OCI-LY7 (cell line): Measurements from ENCODE around the gene PFKL. TPM values are rescaled to one million over a fixed set of nuclear protein-coding genes. Genes with fewer than 3 reads are reported as not detected.

ENCODE experiments used
- BruUV-seq: library from RNA; stranded (reverse); fragments of 400-500 nt; replicated peaks from 2 replicates; lab custom pipeline; 2021; lab: Mats Ljungman, UMichigan
- CTCF ChIA-PET: fragments of 300-600 bp; sonication (Branson Sonifier 250); formaldehyde crosslinking; loops from one replicate; lab custom pipeline; 2022; ENCODE audit warnings: antibody characterized with exemption; ENCODE audit not compliant: unreplicated experiment; lab: Charles Lee
- POLR2A ChIA-PET: fragments of 300-600 bp; sonication (Branson Sonifier 250); formaldehyde crosslinking; loops from one replicate; lab custom pipeline; 2022; ENCODE audit warnings: antibody characterized with exemption; lab: Charles Lee
- DNase-seq: peaks from one replicate; pipeline ENCODE4 v3.0.0-alpha.2; 2015; ENCODE audit warnings: low spot score
- H2AFZ ChIP-seq: fragments of 200-600 bp; sonication (generic), shearing (Covaris generic); 2 replicates; pipeline ENCODE4 v1.6.1; 2014; ENCODE audit warnings: mild to moderate bottlenecking, antibody characterized with exemption, low read length, moderate library complexity
- H3K27ac ChIP-seq: fragments of 200-600 bp; sonication (generic); 2 replicates; pipeline ENCODE4 v1.5.1; 2014; ENCODE audit warnings: mixed run types, low read depth, mild to moderate bottlenecking, moderate library complexity, low read length, inconsistent platforms; ENCODE audit not compliant: poor library complexity, severe bottlenecking
- H3K36me3 ChIP-seq: fragments of 200-600 bp; sonication (generic); 2 replicates; pipeline ENCODE4 v1.6.1; 2014; ENCODE audit warnings: mild to moderate bottlenecking, antibody characterized with exemption, low read length, moderate library complexity, mixed read lengths; ENCODE audit not compliant: insufficient read depth
- H3K4me1 ChIP-seq: fragments of 200-600 bp; sonication (generic); 2 replicates; pipeline ENCODE4 v1.5.1; 2014; ENCODE audit warnings: mild to moderate bottlenecking, low read length; ENCODE audit not compliant: insufficient read depth, poor library complexity, severe bottlenecking
- H3K4me2 ChIP-seq: fragments of 200-600 bp; sonication (generic); 2 replicates; pipeline ENCODE4 v1.6.1; 2014; ENCODE audit warnings: mild to moderate bottlenecking, low read length
- H3K4me3 ChIP-seq: fragments of 200-600 bp; sonication (generic); 2 replicates; pipeline ENCODE4 v1.5.1; 2014; ENCODE audit warnings: mild to moderate bottlenecking, low read depth, low read length; ENCODE audit not compliant: poor library complexity, severe bottlenecking
- H3K79me2 ChIP-seq: fragments of 200-600 bp; sonication (generic); 2 replicates; pipeline ENCODE4 v1.6.1; 2016; ENCODE audit warnings: low read depth, mild to moderate bottlenecking, low read length, moderate library complexity, mixed read lengths; ENCODE audit not compliant: insufficient read depth
- H3K9me2 ChIP-seq: fragments of 200-600 bp; sonication (generic); 2 replicates; pipeline ENCODE4 v1.6.1; 2016; ENCODE audit warnings: mild to moderate bottlenecking, low read length, mixed read lengths; ENCODE audit not compliant: insufficient read depth
- H3K9me3 ChIP-seq: fragments of 200-600 bp; sonication (generic); 2 replicates; pipeline ENCODE4 v1.6.1; 2014; ENCODE audit warnings: mild to moderate bottlenecking, mixed run types, low read length, mixed read lengths
- H4K20me1 ChIP-seq: fragments of 200-600 bp; sonication (generic); 2 replicates; pipeline ENCODE4 v1.6.1; 2014; ENCODE audit warnings: mild to moderate bottlenecking, antibody characterized with exemption, low read length, moderate library complexity, mixed read lengths; ENCODE audit not compliant: insufficient read depth
- CTCF ChIP-seq: fragments of 200-600 bp; sonication (generic); conservative IDR thresholded peaks from 2 replicates; pipeline ENCODE4 v1.5.1; 2014; ENCODE audit warnings: mild to moderate bottlenecking, antibody characterized with exemption, low read length, moderate library complexity, mixed read lengths
- EZH2phosphoT487 ChIP-seq: fragments of 200-600 bp; sonication (generic); IDR thresholded peaks from 2 replicates; pipeline ENCODE4 v1.6.1; 2018; ENCODE audit warnings: low read depth, borderline replicate concordance, mild to moderate bottlenecking, mixed run types, antibody characterized with exemption, low read length, moderate library complexity, mixed read lengths
- intact Hi-C: fragments of 100-400 bp; cut with micrococcal nuclease; formaldehyde crosslinking; loops from one replicate; pipeline ENCODE4 v1.10.0; 2022; ENCODE audit not compliant: unreplicated experiment
- total RNA-seq, 2 experiments: library from RNA; depleted of rRNA in 1 of 2; stranded (reverse); fragments of >200 nt in 1 of 2; shearing (Covaris generic) in 1 of 2; gene quantifications; 2 replicates each; pipeline ENCODE4 v1.2.3, GENCODE V29; 2014 to 2022

The PFKL gene
- total RNA-seq, 2 experiments from 2014 or later = 102 to 128 TPM

- no peaks in the 10 kb centered on the region for H3K79me2 ChIP-seq
- intact Hi-C loops = no loop called here
These were observed 57.4 kb downstream of the PFKL start for GRCh38 chr21:44357064-44357837.

GRCh38 chr21:44359396-44359795 lies 59.5 kb downstream of the PFKL start:
- no peak for DNase-seq
- Histone ChIP-seq H3K9me3 (0 out of 2 replicates have a peak, but pooled peaks cover 7% of the 10 kb centered on the region), H4K20me1 (no peaks in the 10 kb centered on the region), H3K36me3 (no peaks in the 10 kb centered on the region), H3K9me2 (no peaks in the 10 kb centered on the region), H3K4me1 (peaks cover 20% of the 10 kb centered on the region), H3K4me3 (no peak overlapping the region), H3K27ac (no peak overlapping the region), H2AFZ (no peak overlapping the region), H3K79me2 (no peaks in the 10 kb centered on the region), H3K4me2 (no peak overlapping the region)
- intact Hi-C loops = no loop called here
- no TSS peak for BruUV-seq
- no peak for TF ChIP-seq EZH2phosphoT487
- no peak for TF ChIP-seq CTCF
- POLR2A ChIA-PET = no interaction called here
- CTCF ChIA-PET = no interaction called here

More at GRCh38 chr21:44357064-44357837, 57.4 kb downstream of the PFKL start:
- H3K4me1 ChIP-seq = peaks cover 39% of the 10 kb centered on the region
- BruUV-seq = no TSS peak
- no peak overlapping the region for H3K27ac ChIP-seq
- no peak overlapping the region for H3K4me3 ChIP-seq
- no peaks in the 10 kb centered on the region for H4K20me1 ChIP-seq
- no peak for DNase-seq
- H3K4me2 ChIP-seq = no peak overlapping the region
- no peak for TF ChIP-seq EZH2phosphoT487
- no peak for TF ChIP-seq CTCF
- POLR2A ChIA-PET = no interaction called here
- H3K36me3 ChIP-seq = no peaks in the 10 kb centered on the region
- no peaks in the 10 kb centered on the region for H3K9me2 ChIP-seq
- H3K9me3 ChIP-seq = no peaks in the 10 kb centered on the region
- no peak overlapping the region for H2AFZ ChIP-seq
- CTCF ChIA-PET = no interaction called here

- no peak for DNase-seq
These were observed 60.3 kb downstream of the PFKL start for GRCh38 chr21:44360159-44360558.

More at GRCh38 chr21:44360159-44360558, 60.3 kb downstream of the PFKL start:
- Histone ChIP-seq H4K20me1 (no peaks in the 10 kb centered on the region), H3K4me3 (no peak overlapping the region), H3K79me2 (no peaks in the 10 kb centered on the region), H3K27ac (no peak overlapping the region), H3K4me1 (peaks cover 12% of the 10 kb centered on the region), H3K4me2 (no peak overlapping the region), H3K9me2 (no peaks in the 10 kb centered on the region), H3K9me3 (0 out of 2 replicates have a peak, but pooled peaks cover 7% of the 10 kb centered on the region), H3K36me3 (no peaks in the 10 kb centered on the region), H2AFZ (no peak overlapping the region)
- no TSS peak for BruUV-seq
- TF ChIP-seq CTCF (peak; percentile 44; the same call in 1 of the 2 replicates), EZH2phosphoT487 (no peak)
- ChIA-PET CTCF (no interaction called here), POLR2A (no interaction called here)
- intact Hi-C loops = no loop called here
